GM23338 (cell line): ENCODE results near the gene NDRG3. TPM values are rescaled to one million over a fixed set of nuclear protein-coding genes. Genes with fewer than 3 reads are reported as not detected.

Source experiments
- ATAC-seq: fragments of 200-7000 bp; cut with Tn5 transposase; 3 replicates; pipeline ENCODE4 v1.9.1; 2020
- DNase-seq: peaks from one replicate; pipeline ENCODE4 v3.0.0-alpha.2; 2015; ENCODE audit warnings: low spot score
- H2AFZ ChIP-seq: fragments of 200-600 bp; sonication (generic); 2 replicates; pipeline ENCODE4 v1.8.0; 2016; ENCODE audit warnings: antibody characterized with exemption, mild to moderate bottlenecking, moderate library complexity
- H3F3A ChIP-seq: fragments of 200-600 bp; sonication (generic); replicated peaks from 2 replicates; pipeline ENCODE4 v1.8.0; 2017; ENCODE audit warnings: antibody characterized with exemption, mixed run types, low read depth
- H3K27ac ChIP-seq: fragments of 200-600 bp; sonication (generic); 2 replicates; pipeline ENCODE4 v1.6.1; 2016; ENCODE audit warnings: low read depth
- H3K27me3 ChIP-seq: fragments of 200-600 bp; sonication (generic); 2 replicates; pipeline ENCODE4 v1.8.0; 2016; ENCODE audit warnings: mild to moderate bottlenecking, mixed run types, moderate library complexity; ENCODE audit not compliant: insufficient read depth
- H3K36me3 ChIP-seq: fragments of 200-600 bp; sonication (generic); 2 replicates; pipeline ENCODE4 v1.8.0; 2016; ENCODE audit warnings: mild to moderate bottlenecking; ENCODE audit not compliant: insufficient read depth
- H3K4me1 ChIP-seq: fragments of 200-600 bp; sonication (generic); 2 replicates; pipeline ENCODE4 v1.8.0; 2016; ENCODE audit warnings: mild to moderate bottlenecking, moderate library complexity; ENCODE audit not compliant: insufficient read depth
- H3K4me2 ChIP-seq: fragments of 200-600 bp; sonication (generic); 2 replicates; pipeline ENCODE4 v1.7.1; 2017; ENCODE audit warnings: mixed run types
- H3K4me3 ChIP-seq: fragments of 200-600 bp; sonication (generic); 2 replicates; pipeline ENCODE4 v1.6.1; 2016; ENCODE audit warnings: mixed run types
- H3K79me2 ChIP-seq: fragments of 200-600 bp; sonication (generic); replicated peaks from 2 replicates; pipeline ENCODE4 v1.8.0; 2017; ENCODE audit warnings: mild to moderate bottlenecking; ENCODE audit not compliant: insufficient read depth
- H3K9me2 ChIP-seq: fragments of 200-600 bp; sonication (generic); 2 replicates; pipeline ENCODE4 v1.8.0; 2017; ENCODE audit not compliant: insufficient read depth
- H4K20me1 ChIP-seq: fragments of 200-600 bp; sonication (generic); replicated peaks from 2 replicates; pipeline ENCODE4 v1.8.0; 2017; ENCODE audit warnings: mild to moderate bottlenecking; ENCODE audit not compliant: insufficient read depth
- H3K27ac Mint-ChIP-seq: 2 replicates; pipeline ENCODE4 v1.8.0; 2020; ENCODE audit warnings: inconsistent platforms, mild to moderate bottlenecking, moderate library complexity, mixed read lengths
- H3K27me3 Mint-ChIP-seq: 3 replicates; pipeline ENCODE4 v1.8.0; 2022; ENCODE audit warnings: low read depth, mild to moderate bottlenecking, moderate library complexity, mixed read lengths, inconsistent platforms; ENCODE audit not compliant: insufficient read depth, poor library complexity
- H3K36me3 Mint-ChIP-seq: 3 replicates; pipeline ENCODE4 v1.8.0; 2021; ENCODE audit warnings: low read depth, mild to moderate bottlenecking, inconsistent platforms, moderate library complexity, mixed read lengths
- H3K4me1 Mint-ChIP-seq: 3 replicates; pipeline ENCODE4 v1.8.0; 2020; ENCODE audit warnings: mild to moderate bottlenecking, inconsistent platforms, mixed read lengths
- H3K4me3 Mint-ChIP-seq: 3 replicates; pipeline ENCODE4 v1.8.0; 2021; ENCODE audit warnings: moderate library complexity, mild to moderate bottlenecking, inconsistent platforms, mixed read lengths
- H3K9me3 Mint-ChIP-seq: 3 replicates; pipeline ENCODE4 v1.8.0; 2020; ENCODE audit warnings: moderate library complexity, mild to moderate bottlenecking, inconsistent platforms, mixed read lengths
- CREB1 ChIP-seq: fragments of 250-450 bp; sonication (Bioruptor Pico); IDR thresholded peaks from 2 replicates; pipeline ENCODE4 v1.5.0; 2020; ENCODE audit warnings: low read depth, mild to moderate bottlenecking, moderate library complexity
- CTCF ChIP-seq, 2 experiments: fragments of 200-600 bp in 1 of 2; sonication (generic) in 1 of 2; conservative IDR thresholded peaks; 2 replicates each; pipeline versions ENCODE4 v1.5.1 to v1.6.1; 2016 to 2017; ENCODE audit warnings: antibody characterized with exemption in 2 of 2, low read depth in 2 of 2, mild to moderate bottlenecking in 2 of 2, moderate library complexity in 1 of 2
- ETS1 ChIP-seq: IDR thresholded peaks from 2 replicates; pipeline ENCODE4 v1.6.1; 2016; ENCODE audit warnings: antibody characterized with exemption
- EZH2 ChIP-seq: fragments of 200-600 bp; sonication (generic); IDR thresholded peaks from one replicate; pipeline ENCODE4 v1.8.0; 2017; ENCODE audit warnings: antibody characterized with exemption, mild to moderate bottlenecking, low read depth; ENCODE audit not compliant: unreplicated experiment
- EZH2phosphoT487 ChIP-seq: fragments of 200-600 bp; sonication (generic); IDR thresholded peaks from one replicate; pipeline ENCODE4 v1.8.1; 2018; ENCODE audit warnings: antibody characterized with exemption; ENCODE audit not compliant: unreplicated experiment
- JUNB ChIP-seq: IDR thresholded peaks from one replicate; pipeline ENCODE4 v1.6.1; 2016; ENCODE audit warnings: antibody characterized with exemption; ENCODE audit not compliant: unreplicated experiment
- NANOG ChIP-seq: IDR thresholded peaks from 2 replicates; pipeline ENCODE4 v1.6.1; 2016; ENCODE audit warnings: antibody characterized with exemption, borderline replicate concordance
- POLR2AphosphoS5 ChIP-seq: IDR thresholded peaks from 2 replicates; pipeline ENCODE4 v1.6.1; 2016; ENCODE audit warnings: antibody characterized with exemption, low read depth
- STAT1 ChIP-seq: IDR thresholded peaks from one replicate; pipeline ENCODE4 v1.6.1; 2016; ENCODE audit warnings: antibody characterized with exemption; ENCODE audit not compliant: unreplicated experiment
- ZNF114 ChIP-seq: fragments of 250-450 bp; sonication (Bioruptor Pico); IDR thresholded peaks from 2 replicates; pipeline ENCODE4 v1.5.0; 2020; ENCODE audit warnings: mild to moderate bottlenecking, moderate library complexity
- ZNF331 ChIP-seq: fragments of 250-450 bp; sonication (Bioruptor Pico); IDR thresholded peaks from 2 replicates; pipeline ENCODE4 v1.5.0; 2020; ENCODE audit warnings: low read depth, mild to moderate bottlenecking, moderate library complexity
- polyA plus RNA-seq: library from polyadenylated mRNA; unstranded; fragments of >200 nt; fragmentation: Nextera tagmentation; extraction: Ambion mirVana; gene quantifications from 2 replicates; pipeline ENCODE4 v1.2.1, GENCODE V29; 2016
- total RNA-seq: library from RNA; depleted of rRNA; stranded (reverse); fragments of >200 nt; shearing (Covaris generic); gene quantifications from 2 replicates; pipeline ENCODE4 v1.2.3, GENCODE V29; 2014
- TF ChIP-seq, protein P1 (sequence below): IDR thresholded peaks from one replicate; pipeline ENCODE4 v1.6.1; 2018; ENCODE audit warnings: antibody characterized with exemption; ENCODE audit not compliant: unreplicated experiment
- TF ChIP-seq, protein P2 (sequence below): fragments of 250-450 bp; sonication (Bioruptor Pico); IDR thresholded peaks from 2 replicates; pipeline ENCODE4 v1.5.0; 2020; ENCODE audit warnings: mild to moderate bottlenecking, moderate library complexity

NDRG3 gene
- total and polyA plus RNA-seq, 2 experiments from 2014 or later, result 18.6 to 24.0 TPM

DNA sequence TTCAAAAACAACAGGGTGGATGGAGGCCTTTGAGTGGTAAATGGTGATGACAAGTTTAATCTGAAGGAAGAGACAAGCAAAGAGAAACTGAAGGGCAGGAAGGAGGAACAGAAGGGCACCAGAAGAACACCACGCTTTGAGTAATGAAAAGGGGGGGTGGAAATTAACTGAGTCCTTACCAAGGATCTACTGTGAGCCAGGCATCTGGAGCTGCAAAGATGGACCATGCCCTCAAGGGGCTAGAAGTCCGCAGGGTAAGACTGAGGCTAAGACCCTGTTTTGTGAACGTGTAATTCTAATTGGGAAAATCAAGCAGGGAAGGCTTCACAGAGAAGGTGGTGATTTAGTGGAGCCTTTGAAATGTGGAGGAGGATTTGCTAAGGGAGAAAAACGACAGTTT lies 1.6 kb downstream of the NDRG3 start:
- H3K27ac ChIP-seq, result no peak overlapping the region
- no peaks in the 10 kb centered on the region for H3K36me3 ChIP-seq
- H3K9me3 Mint-ChIP-seq, result no peaks in the 10 kb centered on the region
- no peaks in the 10 kb centered on the region; the same call in 1 of the 2 replicates for H3K27me3 ChIP-seq
- H3K79me2 ChIP-seq, result peaks cover 11% of the 10 kb centered on the region
- H3K4me1 Mint-ChIP-seq, result peaks cover 18% of the 10 kb centered on the region
- H3K4me1 ChIP-seq, result peaks cover 13% of the 10 kb centered on the region
- H3K4me2 ChIP-seq, result peak overlapping the region; percentile 99
- ATAC-seq (no peak), DNase-seq (no peak)
- no peaks in the 10 kb centered on the region for H3K9me2 ChIP-seq
- H3K27ac Mint-ChIP-seq, result peak overlapping the region; percentile 71; the same call in 1 of the 2 replicates
- peak overlapping the region; percentile 63 for H3K4me3 Mint-ChIP-seq
- peaks cover 11% of the 10 kb centered on the region; the same call in 1 of the 2 replicates for H3F3A ChIP-seq
- H2AFZ ChIP-seq, result no peak overlapping the region
- peaks cover 3% of the 10 kb centered on the region for H3K27me3 Mint-ChIP-seq
- peak overlapping the region; percentile 93 for H3K4me3 ChIP-seq
- no peaks in the 10 kb centered on the region; the same call in 2 of the 3 replicates for H3K36me3 Mint-ChIP-seq
- TF ChIP-seq ZNF331 (no peak), CTCF (conservative IDR thresholded peaks at IDR 0.05; ENCODE audit: low read depth in 2 of 2) (no peak), NANOG (no peak), EZH2phosphoT487 (no peak), POLR2AphosphoS5 (no peak), CREB1 (CRISPR knock-in tag) (no peak), STAT1 (no peak), ETS1 (no peak), EZH2 (no peak), ZNF114 (CRISPR knock-in tag) (no peak), JUNB (no peak)
- TF ChIP-seq, protein P1, sequence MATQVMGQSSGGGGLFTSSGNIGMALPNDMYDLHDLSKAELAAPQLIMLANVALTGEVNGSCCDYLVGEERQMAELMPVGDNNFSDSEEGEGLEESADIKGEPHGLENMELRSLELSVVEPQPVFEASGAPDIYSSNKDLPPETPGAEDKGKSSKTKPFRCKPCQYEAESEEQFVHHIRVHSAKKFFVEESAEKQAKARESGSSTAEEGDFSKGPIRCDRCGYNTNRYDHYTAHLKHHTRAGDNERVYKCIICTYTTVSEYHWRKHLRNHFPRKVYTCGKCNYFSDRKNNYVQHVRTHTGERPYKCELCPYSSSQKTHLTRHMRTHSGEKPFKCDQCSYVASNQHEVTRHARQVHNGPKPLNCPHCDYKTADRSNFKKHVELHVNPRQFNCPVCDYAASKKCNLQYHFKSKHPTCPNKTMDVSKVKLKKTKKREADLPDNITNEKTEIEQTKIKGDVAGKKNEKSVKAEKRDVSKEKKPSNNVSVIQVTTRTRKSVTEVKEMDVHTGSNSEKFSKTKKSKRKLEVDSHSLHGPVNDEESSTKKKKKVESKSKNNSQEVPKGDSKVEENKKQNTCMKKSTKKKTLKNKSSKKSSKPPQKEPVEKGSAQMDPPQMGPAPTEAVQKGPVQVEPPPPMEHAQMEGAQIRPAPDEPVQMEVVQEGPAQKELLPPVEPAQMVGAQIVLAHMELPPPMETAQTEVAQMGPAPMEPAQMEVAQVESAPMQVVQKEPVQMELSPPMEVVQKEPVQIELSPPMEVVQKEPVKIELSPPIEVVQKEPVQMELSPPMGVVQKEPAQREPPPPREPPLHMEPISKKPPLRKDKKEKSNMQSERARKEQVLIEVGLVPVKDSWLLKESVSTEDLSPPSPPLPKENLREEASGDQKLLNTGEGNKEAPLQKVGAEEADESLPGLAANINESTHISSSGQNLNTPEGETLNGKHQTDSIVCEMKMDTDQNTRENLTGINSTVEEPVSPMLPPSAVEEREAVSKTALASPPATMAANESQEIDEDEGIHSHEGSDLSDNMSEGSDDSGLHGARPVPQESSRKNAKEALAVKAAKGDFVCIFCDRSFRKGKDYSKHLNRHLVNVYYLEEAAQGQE, result no peak
- TF ChIP-seq, protein P2, sequence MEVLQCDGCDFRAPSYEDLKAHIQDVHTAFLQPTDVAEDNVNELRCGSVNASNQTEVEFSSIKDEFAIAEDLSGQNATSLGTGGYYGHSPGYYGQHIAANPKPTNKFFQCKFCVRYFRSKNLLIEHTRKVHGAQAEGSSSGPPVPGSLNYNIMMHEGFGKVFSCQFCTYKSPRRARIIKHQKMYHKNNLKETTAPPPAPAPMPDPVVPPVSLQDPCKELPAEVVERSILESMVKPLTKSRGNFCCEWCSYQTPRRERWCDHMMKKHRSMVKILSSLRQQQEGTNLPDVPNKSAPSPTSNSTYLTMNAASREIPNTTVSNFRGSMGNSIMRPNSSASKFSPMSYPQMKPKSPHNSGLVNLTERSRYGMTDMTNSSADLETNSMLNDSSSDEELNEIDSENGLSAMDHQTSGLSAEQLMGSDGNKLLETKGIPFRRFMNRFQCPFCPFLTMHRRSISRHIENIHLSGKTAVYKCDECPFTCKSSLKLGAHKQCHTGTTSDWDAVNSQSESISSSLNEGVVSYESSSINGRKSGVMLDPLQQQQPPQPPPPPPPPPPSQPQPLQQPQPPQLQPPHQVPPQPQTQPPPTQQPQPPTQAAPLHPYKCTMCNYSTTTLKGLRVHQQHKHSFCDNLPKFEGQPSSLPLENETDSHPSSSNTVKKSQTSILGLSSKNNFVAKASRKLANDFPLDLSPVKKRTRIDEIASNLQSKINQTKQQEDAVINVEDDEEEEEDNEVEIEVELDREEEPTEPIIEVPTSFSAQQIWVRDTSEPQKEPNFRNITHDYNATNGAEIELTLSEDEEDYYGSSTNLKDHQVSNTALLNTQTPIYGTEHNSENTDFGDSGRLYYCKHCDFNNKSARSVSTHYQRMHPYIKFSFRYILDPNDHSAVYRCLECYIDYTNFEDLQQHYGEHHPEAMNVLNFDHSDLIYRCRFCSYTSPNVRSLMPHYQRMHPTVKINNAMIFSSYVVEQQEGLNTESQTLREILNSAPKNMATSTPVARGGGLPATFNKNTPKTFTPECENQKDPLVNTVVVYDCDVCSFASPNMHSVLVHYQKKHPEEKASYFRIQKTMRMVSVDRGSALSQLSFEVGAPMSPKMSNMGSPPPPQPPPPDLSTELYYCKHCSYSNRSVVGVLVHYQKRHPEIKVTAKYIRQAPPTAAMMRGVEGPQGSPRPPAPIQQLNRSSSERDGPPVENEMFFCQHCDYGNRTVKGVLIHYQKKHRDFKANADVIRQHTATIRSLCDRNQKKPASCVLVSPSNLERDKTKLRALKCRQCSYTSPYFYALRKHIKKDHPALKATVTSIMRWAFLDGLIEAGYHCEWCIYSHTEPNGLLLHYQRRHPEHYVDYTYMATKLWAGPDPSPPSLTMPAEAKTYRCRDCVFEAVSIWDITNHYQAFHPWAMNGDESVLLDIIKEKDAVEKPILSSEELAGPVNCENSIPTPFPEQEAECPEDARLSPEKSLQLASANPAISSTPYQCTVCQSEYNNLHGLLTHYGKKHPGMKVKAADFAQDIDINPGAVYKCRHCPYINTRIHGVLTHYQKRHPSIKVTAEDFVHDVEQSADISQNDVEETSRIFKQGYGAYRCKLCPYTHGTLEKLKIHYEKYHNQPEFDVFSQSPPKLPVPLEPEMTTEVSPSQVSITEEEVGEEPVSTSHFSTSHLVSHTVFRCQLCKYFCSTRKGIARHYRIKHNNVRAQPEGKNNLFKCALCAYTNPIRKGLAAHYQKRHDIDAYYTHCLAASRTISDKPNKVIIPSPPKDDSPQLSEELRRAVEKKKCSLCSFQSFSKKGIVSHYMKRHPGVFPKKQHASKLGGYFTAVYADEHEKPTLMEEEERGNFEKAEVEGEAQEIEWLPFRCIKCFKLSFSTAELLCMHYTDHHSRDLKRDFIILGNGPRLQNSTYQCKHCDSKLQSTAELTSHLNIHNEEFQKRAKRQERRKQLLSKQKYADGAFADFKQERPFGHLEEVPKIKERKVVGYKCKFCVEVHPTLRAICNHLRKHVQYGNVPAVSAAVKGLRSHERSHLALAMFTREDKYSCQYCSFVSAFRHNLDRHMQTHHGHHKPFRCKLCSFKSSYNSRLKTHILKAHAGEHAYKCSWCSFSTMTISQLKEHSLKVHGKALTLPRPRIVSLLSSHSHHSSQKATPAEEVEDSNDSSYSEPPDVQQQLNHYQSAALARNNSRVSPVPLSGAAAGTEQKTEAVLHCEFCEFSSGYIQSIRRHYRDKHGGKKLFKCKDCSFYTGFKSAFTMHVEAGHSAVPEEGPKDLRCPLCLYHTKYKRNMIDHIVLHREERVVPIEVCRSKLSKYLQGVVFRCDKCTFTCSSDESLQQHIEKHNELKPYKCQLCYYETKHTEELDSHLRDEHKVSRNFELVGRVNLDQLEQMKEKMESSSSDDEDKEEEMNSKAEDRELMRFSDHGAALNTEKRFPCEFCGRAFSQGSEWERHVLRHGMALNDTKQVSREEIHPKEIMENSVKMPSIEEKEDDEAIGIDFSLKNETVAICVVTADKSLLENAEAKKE (CRISPR knock-in tag), result no peak
- no peaks in the 10 kb centered on the region; the same call in 1 of the 2 replicates for H4K20me1 ChIP-seq
